ENCODE data around the gene MYO1A.
"Not testable (repeated sequence)": the region's sequence is repeated elsewhere in the genome, so short reads cannot be mapped to it uniquely, and the experiment has no call there.

MYO1A gene

DNA sequence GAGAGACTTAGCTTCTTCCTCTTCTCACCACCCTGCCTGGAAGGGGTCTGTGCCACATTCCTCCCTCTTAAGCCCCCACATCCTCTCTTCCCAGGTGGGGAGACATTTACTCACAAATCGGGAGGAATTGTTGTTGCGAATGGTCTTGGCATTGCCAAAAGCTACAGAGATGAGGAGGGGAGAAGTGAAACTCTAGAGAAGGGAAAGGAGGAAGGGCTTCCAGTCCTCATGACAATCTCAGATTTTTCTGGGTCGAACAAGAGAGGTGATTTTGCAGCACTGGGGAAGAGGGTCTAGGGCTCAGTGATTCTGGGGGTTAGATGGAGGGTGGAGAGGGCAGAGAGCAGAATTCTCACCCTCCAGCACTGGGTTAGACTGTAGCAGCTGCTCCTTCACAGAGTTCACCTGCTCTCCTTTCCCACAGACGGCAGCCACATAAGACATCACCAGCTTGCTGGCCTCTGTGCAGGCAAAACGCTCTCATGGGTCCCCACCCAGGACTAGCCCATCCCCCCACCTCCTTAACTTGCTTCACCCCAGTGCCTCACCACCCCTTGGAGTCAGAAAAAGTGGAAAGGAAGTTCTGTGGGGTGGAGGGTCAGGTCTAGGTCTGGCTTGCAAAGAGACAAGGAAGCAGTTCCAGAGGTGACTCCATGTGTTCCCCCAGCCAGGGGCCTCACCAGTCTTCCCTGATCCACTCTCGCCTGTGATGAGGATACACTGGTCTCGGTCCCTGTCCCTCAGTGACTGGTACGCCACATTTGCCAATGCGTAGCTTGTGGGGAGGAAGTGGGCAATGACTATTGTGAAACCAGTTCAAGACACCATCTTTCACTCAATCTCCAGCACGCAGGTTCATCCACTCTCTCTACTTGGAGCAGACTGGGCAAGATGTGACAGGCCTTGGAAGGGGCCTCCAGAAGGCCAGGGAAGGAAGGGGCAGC is 2.7 kb downstream of the MYO1A start:
- no peak for DNase-seq

GRCh38 chr12:57046086-57046791 is 3.7 kb downstream of the MYO1A start:
- no peak for DNase-seq

- DNase-seq, result no peak
Measured at GRCh38 chr12:57044889-57045288, 5.0 kb downstream of the MYO1A start.

GRCh38 chr12:57044468-57044867 is 5.5 kb downstream of the MYO1A start:
- DNase-seq, result no peak

DNA sequence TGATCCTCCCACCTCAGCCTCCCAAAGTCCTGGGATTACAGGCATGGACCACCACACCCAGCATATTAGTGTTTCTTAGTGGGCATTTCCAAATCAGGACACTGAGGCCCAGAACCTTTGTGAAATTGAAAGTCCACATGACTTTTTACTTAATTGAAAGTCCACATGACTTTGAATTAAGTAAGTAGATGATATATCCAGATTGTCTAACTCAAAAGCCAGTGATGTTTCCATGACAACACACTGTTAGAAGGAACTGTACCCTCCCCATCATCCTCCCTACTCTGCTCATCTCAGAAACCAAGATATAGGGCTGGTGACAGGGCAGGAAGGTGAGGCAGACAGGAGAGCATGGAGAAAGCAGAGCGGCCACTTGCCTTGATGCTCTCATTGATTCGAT is 7.2 kb downstream of the MYO1A start:
- no peak for DNase-seq

- no peak for DNase-seq
Measured at GRCh38 chr12:57040750-57041149, 9.2 kb downstream of the MYO1A start.

- DNase-seq, result no peak
Measured at GRCh38 chr12:57040211-57040610, 9.7 kb downstream of the MYO1A start.

DNA sequence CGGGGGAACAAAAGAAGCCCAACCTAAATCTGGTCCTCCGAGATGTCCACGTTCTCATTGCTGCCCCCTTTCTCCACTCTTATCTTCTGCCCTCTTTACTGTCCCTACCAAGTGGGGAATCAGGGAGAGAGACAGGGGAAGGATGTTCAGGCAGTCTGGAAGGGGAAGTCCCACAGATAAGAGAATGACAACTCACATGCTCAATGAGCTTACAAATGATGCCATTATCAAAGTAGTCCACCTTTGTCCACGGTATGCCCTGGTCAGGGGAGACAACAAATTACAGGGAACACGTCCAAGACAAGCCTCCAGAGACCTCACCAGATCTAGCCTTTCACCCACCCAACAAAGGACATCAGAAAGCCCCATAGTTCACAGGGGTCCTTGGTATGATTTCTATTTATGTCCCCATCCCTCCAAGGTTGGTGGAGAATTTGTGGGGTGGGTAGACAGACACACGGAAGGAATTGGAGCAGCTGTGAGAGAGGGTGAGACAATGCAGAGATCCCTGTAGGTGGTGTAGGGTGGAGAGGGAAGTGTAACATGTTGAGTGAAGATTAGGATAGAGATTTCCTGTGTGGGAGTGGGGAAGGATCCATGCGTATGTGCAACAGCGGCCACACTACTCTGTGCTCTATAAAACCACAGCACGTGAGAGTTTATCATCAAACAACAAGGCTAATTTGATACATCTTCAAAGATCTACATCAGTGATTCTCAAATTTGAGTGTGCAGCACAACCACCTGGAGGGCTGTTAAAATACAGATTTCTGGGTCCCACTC is 10.7 kb downstream of the MYO1A start:
- no peak for DNase-seq

DNA sequence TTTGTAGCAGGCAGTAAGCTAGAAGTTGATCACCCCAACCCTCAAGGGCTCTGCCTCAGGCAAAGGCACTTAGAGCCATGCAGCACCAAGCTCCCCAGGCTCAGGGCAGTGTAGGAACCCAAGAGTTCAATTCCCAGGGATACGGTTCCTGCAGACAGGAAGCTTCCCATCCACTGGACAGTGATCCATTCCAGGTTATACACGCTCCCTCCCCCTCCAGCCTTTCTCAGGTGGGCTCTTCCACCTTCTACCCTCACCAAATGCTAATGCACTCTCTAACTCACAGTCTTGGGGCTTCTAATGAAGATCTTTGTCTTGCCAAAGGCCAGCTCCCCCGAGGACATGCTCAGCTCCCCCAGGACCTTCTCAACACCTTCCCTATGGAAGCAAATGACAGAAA is 12.7 kb downstream of the MYO1A start:
- no peak for DNase-seq

DNA sequence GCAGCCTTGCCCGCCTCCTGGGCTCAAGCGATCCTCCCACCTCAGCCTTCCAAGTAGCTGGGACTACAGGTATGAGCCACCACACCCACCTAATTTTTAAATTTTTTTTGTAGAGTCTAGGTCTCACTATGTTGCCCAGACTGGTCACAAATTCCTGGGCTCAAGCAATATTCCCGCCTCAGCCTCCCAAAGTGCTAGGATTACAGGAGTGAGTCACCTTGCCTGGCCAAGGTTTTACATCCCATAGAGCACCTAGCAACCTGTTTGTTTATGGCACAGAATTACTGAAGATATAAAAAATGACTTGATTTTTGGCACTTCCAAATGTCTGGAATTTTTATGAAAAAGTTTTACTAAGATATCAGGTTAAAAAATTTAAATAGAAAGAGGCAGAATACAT is 16.5 kb downstream of the MYO1A start:
- no peak for DNase-seq

DNA sequence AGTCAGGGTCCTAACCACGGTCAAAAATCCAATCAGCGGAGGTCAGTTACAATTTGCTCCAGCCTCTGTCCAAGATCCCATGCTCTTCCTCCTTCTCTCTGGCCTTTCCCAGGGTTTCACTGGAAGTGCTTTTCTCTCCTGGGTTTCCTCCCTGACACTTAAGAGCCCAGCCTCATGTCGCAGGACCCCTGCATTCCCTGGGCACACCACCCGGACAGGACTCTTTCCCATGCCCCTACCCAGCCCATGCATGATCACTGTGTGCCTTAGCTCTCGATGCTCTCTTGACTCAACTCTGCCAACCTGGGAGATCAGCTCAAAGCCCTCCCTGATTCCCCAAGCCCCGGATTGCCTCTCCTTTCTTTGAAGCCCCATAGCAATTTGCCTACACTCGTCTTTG is 18.1 kb downstream of the MYO1A start:
- no peak for DNase-seq

GRCh38 chr12:57031138-57031725 is 18.7 kb downstream of the MYO1A start:
- DNase-seq, result peak; percentile 94

DNA sequence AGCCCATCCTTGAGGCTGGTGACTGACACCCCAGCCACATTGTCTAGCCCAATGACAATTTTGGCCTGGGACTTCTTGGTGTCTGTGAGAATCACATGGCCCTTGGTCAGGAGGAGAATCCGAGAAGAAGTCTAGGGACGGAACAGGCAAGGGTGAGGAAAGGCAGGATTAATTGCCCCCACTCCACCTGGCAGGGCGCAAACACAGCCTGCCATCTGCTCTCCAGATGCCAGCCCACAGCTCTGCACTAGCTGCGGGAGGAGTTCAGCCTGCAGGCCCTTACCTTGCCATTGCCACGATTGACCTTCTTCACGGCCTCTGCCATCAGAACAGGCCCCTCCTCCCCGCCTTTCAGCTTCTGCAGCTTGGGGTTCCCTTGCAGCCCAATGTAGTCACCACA is 20.5 kb downstream of the MYO1A start:
- DNase-seq, result peak; percentile 81

DNA sequence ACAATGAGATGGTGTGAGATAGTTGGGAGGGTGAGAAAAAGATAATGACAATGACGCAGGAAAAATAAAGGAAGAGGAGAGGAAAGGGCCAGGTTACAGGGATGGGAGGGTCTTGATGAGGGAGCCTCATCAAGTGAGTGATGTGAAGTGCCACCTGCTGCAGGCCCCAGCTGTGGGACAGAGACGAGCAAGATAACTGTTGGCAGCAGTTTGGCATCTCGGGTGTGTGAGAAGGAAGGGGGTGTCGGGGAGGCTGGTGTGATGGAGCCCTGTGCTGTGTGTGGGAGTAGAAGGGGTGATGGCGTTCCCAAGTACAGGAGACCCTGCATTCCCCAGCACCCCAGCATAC is 22.1 kb downstream of the MYO1A start:
- peak; percentile 58 for DNase-seq

GRCh38 chr12:57027011-57027804 is 22.7 kb downstream of the MYO1A start:
- DNase-seq, result peak; percentile 43

GRCh38 chr12:57025196-57025595 is 24.7 kb downstream of the MYO1A start:
- DNase-seq, result no peak

GRCh38 chr12:57022324-57022723 is 27.6 kb downstream of the MYO1A start:
- DNase-seq, result not testable (repeated sequence)

DNA sequence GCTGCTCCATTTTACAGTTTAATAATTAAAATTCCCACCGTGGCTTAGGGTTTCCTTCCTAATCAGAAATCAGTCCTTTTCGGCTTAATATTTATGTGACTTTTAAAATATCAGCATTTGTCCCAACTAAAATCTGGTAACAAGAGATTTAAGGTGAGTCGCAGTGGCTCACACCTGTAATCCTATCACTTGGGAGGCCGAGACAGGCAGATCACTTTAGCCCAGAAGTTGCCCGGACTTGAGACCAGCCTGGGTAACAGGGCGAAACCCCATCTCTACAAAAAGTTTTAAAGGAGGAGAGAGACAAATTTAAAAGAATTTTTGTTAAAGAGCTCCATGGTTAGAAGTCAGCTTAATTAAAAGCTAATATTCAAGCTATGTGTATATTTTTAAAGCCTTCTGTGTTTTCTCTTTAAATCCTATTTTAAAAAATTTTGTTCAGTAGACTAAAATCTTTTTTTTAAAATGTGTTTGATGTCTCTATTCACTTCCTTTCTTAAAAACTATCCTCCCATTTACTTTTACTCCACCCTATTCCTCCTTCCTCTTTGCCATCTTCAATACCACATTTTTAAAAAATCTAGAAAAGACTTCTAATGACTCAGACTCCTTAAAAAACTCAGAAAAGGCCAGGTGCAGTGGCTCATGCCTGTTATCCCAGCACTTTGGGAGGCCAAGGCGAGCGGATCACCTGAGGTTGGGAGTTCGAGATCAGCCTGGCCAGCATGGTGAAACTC is 29.8 kb downstream of the MYO1A start:
- no peak for DNase-seq

GRCh38 chr12:57018906-57019305 is 31.0 kb downstream of the MYO1A start:
- no peak for DNase-seq

DNA sequence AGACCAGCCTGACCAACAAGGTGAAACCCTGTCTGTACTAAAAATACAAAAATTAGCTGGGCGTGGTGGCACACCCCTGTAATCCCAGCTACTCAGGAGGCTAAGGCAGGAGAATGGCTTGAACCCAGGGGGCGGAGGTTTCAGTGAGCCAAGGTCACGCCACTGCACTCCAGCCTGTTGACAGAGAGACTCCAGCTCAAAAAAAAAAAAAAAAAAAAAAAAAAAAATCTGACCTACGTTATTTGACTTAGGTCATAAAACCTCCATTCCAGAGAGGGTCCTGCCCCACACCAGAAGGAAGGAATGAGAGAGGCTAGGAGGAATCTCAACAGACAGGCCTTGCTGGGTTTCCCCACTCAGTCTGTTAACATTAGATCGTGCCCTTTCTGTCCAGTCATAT is 31.6 kb downstream of the MYO1A start:
- DNase-seq, result not testable (repeated sequence)

DNA sequence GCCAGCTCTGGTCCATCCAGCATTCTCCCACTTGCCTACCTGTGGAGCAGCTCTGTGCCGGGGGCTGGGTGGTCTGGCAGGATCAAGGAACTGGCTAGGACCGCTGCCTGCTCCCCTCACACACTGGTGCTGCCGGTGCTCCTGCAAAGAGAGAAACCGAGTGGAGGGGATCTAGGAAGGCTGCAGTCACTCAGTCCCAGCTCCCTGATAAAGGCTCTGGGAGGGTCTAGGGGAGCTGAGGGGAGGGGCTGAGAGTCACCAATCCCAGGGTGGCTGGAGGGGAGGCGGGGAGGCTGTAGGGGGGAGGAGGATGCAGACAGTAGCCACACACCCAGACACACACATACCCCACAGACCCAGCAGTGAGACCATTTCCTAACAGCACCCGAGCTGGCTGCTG is 33.6 kb downstream of the MYO1A start, which contains the start of gene TAC3:
Gene TAC3 (minus strand): TSS at position 182 of the 400 bp plus-strand sequence. CDS start 732 bp downstream, outside the sequence.
- no peak for DNase-seq
